NCI-H748 (cell line): ENCODE results near the gene NDUFV3.
"Not testable (repeated sequence)": the region's sequence is repeated elsewhere in the genome, so short reads cannot be mapped to it uniquely, and the experiment has no call there.

Experiments
- DNase-seq: peaks from one replicate; lab custom pipeline; 2025; ENCODE audit not compliant: unreplicated experiment; lab: John Stamatoyannopoulos, UW

The NDUFV3 gene

GRCh38 chr21:42883921-42884320 is 9.2 kb upstream of the NDUFV3 start:
- no peak for DNase-seq

GRCh38 chr21:42887326-42887725 is 5.8 kb upstream of the NDUFV3 start:
- DNase-seq: no peak

GRCh38 chr21:42892582-42892930 is 553 bp upstream of the NDUFV3 start:
- DNase-seq: no peak

GRCh38 chr21:42900446-42900845 is 7.3 kb downstream of the NDUFV3 start:
- DNase-seq: no peak

GRCh38 chr21:42903817-42904216 is 10.7 kb downstream of the NDUFV3 start:
- DNase-seq: no peak

DNA sequence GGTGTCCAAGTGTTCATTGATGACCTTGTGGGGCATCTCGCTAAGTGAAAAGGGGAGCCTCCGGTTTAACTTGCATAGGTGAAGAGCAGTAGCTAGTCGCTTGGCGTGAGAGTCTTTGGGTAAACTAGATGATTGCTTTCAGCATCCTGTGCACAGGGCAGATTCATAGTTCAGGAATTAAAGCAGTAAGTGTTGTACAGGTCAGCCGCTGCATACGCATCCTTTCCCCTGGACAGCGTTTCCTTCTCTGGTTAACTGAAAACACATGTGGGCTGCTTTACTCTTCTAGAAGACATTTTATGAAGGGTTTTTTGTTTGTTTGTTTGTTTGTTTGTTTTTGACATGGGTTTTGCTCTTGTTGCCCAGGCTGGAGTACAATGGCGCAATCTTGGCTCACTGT is 12.1 kb downstream of the NDUFV3 start:
- DNase-seq: no peak

- DNase-seq: no peak
Observed at GRCh38 chr21:42906233-42906632, 13.1 kb downstream of the NDUFV3 start.

- DNase-seq: not testable (repeated sequence)
Observed at GRCh38 chr21:42908484-42908883, 15.4 kb downstream of the NDUFV3 start.

DNA sequence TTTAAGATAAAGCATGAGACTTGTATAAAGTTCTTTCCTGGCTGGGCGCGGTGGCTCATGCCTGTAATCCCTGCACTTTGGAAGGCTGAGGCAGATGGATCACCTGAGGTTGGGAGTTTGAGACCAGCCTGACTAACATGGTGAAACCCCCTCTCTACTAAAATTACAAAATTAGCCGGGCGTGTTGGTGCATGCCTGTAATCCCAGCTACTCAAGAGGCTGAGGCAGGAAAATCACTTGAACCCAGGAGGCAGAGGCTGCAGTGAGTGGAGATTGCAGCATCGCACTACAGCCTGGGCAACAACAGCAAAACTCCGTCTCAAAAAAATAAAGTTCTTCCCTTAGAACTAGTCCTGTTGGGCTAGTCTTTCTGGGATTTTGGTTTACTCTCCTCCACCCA is 18.8 kb downstream of the NDUFV3 start:
- DNase-seq: not testable (repeated sequence)

DNA sequence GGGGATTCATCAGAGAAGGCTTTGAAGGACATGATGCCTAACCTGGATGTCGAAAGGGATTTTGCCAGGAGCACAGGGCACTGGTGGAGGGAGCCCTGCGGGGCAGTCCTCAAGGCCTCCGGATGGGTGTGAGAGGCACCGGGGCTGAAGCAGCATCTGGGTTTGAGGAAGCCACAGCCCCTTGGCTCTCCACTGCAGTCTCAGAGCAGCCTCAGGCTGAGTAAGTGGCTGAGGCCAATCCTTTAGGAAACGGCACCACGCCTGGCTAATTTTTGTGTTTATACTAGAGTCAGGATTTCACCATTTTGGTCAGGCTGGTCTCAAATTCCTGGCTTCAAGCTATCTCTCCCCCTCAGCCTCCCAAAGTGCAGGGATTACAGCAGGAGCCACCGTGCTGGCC is 20.4 kb downstream of the NDUFV3 start:
- no peak for DNase-seq

- peak; percentile 23 for DNase-seq
Observed at GRCh38 chr21:42918291-42918690, 25.2 kb downstream of the NDUFV3 start.

GRCh38 chr21:42921927-42922326 is 28.8 kb downstream of the NDUFV3 start:
- no peak for DNase-seq

DNA sequence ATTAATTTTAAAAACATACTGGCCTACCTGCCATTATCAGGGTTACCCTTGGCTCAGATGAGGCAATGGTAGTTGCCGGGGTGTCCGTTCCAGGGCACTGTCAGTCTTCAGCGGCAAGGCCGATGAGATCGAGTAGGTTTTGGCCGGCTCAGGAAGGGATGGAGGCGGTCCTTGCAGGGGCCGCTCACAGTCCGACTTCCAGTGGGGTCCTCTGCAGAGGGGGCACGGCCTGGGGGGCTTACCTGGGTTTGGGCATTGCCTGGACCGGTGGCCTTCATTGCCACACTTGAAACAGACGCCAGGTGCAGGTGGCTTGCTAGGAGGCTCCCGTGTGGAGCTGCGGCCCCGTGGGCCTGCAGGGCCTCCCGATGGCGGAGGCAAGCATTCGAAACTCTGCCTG is 29.8 kb downstream of the NDUFV3 start:
- no peak for DNase-seq

DNA sequence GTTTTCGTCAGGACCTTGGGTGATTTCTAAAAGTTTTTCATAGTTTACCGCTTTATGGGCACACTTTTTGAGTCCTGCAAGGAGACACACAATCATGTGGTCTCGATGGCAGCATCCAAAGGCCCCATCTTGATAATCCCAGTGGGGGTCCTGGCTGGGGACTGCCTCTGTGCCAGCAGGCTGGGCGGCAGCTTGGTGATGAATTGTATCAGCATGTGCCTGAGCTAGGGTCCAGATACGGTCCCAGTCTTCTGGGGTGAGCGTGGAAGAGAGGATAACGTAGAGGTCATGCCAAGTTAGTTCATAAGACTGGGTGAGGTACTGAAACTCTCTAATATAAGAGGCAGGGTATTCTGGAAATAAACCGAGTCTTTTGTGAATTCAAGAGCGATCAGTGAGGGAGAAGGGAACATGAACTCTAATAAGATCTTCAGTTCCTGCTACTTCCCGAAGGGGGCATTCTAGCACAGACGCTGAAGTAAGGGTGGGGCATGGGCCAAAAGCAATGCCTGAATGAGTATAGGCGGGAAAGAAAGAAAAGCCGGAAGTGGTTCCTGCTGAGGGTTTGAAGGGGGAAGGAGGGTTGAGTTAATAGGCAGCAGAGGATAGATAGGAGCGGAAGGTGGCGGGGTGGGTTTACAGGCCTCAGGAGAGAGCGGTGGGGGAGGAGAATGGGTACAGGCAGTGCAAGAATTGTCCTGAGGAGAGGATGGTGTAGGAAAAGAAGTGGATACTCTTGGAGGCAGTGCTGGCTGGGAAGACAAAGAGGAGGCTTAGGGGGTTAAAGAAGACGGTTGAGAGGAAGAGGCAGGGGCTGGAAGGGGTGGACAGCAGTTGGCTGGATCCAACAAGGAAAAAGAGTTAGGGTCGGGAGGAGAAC is 30.7 kb downstream of the NDUFV3 start:
- peak; percentile 96 for DNase-seq

GRCh38 chr21:42924433-42924751 is 31.3 kb downstream of the NDUFV3 start:
- no peak for DNase-seq

- no peak for DNase-seq
Observed at GRCh38 chr21:42925114-42925926, 32.2 kb downstream of the NDUFV3 start, which contains the start of gene ERVH48-1. TSS of gene ERVH48-1 (minus strand) at chr21:42925630. CDS start at chr21:42919006, 6,624 bp downstream.

GRCh38 chr21:42927474-42928200 is 34.5 kb downstream of the NDUFV3 start:
- DNase-seq: not testable (repeated sequence)

GRCh38 chr21:42929969-42930368 is 36.9 kb downstream of the NDUFV3 start:
- DNase-seq: no peak

- no peak for DNase-seq
Observed at GRCh38 chr21:42931560-42932235, 38.6 kb downstream of the NDUFV3 start.

DNA sequence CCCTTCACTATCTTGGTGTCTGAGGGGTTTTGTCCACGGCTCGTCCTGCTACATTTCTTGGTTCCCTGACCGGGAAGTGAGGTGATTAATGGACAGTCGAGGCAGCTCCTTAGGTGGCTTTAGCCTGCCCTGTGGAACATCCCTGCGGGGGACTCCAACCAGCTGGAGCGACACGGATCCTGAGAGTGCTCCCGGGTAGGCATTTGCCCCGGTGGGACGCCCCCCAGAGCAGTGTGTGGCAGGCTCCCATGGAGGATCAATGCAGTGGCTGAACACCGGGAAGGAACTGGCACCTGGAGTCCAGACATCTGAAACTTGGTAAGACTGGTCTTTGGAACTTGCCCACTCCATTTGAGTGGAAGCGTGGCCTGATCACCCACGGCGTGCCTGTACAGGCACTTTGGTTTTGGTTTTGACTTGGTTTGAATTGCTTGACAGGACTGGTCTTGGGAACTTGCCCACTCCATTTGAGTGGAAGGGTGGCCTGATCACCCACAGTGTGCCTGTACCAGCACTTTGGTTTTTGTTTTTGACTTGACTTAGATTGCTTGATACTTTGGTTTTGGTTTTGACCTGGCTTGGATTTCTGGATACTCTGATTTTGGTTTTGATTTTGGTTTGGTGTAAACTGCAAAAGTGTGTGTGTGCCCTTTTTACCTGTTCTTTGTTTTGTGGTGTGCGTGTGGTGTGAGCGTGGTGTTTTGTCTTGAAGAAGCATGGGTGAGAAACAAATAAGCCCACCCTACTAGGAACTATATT is 39.4 kb downstream of the NDUFV3 start:
- not testable (repeated sequence) for DNase-seq
